Activated CD4-positive, alpha-beta T cell treated with anti-CD3 and anti-CD28 coated beads for 36 hours (primary cell): ENCODE measurements around the gene MSTN. TPM values are rescaled to one million over a fixed set of nuclear protein-coding genes. Genes with fewer than 3 reads are reported as not detected.

ENCODE experiments used
- ATAC-seq: fragments of 200-7000 bp; cut with Tn5 transposase; one replicate; pipeline ENCODE4 v1.10.0; 2021; ENCODE audit warnings: mild to moderate bottlenecking, moderate library complexity
- CTCF ChIA-PET: fragments of 350-600 bp; sonication (Branson Sonifier 250); formaldehyde crosslinking; loops from one replicate; lab custom pipeline; 2021; ENCODE audit warnings: antibody characterized with exemption; lab: Charles Lee
- POLR2A ChIA-PET: fragments of 350-600 bp; sonication (Branson Sonifier 250); formaldehyde crosslinking; loops from one replicate; lab custom pipeline; 2021; ENCODE audit warnings: antibody characterized with exemption, inconsistent platforms; lab: Charles Lee
- DNase-seq: peaks from one replicate; pipeline ENCODE4 v3.0.0-alpha.2; 2020
- H3K27ac Mint-ChIP-seq: one replicate; pipeline ENCODE4 v1.8.0; 2021; ENCODE audit warnings: mixed read lengths
- H3K27me3 Mint-ChIP-seq: one replicate; pipeline ENCODE4 v1.8.0; 2021; ENCODE audit warnings: mixed read lengths
- H3K36me3 Mint-ChIP-seq: one replicate; pipeline ENCODE4 v1.8.0; 2021; ENCODE audit warnings: low read depth, mixed read lengths
- H3K4me1 Mint-ChIP-seq: one replicate; pipeline ENCODE4 v1.8.0; 2021; ENCODE audit warnings: mixed read lengths
- H3K4me3 Mint-ChIP-seq: one replicate; pipeline ENCODE4 v1.8.0; 2021; ENCODE audit warnings: mild to moderate bottlenecking, moderate library complexity, mixed read lengths
- H3K9me3 Mint-ChIP-seq: one replicate; pipeline ENCODE4 v1.8.0; 2021; ENCODE audit warnings: low read depth, mixed read lengths
- intact Hi-C, 2 experiments: fragments of 100-400 bp; cut with DNase I in 1 of 2; cut with micrococcal nuclease in 1 of 2; formaldehyde crosslinking; loops; one replicate each; pipeline versions ENCODE4 v1.14.2 to v1.15.1; 2022 to 2024; cut with DNase I, micrococcal nuclease
- total RNA-seq, 2 experiments: library from RNA; stranded (reverse); gene quantifications; one replicate each; pipeline ENCODE4 v1.2.3, GENCODE V29; 2021

MSTN gene
- total RNA-seq: not detected

DNA sequence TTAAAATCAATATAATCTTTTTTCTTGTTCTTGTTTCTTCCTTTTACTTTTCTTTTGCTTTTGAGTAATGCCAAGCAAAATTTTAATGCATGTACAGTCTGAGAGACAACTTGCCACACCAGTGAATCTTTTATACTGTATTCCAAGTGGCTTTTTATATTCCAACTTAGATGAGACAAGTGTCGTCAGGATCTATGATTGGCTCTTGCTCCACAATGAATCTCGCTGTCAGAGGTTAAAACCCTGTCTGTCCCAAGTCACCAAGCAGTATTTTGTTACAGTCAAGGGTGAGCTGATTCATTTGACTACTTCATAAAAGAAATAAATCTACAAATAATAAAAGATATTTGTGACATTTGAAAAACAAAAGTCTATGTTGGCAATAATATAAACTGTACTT lies at the start of gene MSTN:
TSS of gene MSTN (minus strand) at position 129 of the 400 bp plus-strand sequence. CDS start 133 bp downstream, outside the sequence.
- intact Hi-C loops: no loop called here
- DNase-seq (no peak), ATAC-seq (no peak)
- ChIA-PET POLR2A (no interaction called here), CTCF (no interaction called here)
- Mint-ChIP-seq H3K27me3 (no peaks in the 10 kb centered on the region), H3K9me3 (no peaks in the 10 kb centered on the region), H3K4me3 (no peak within 1 kb of the TSS), H3K4me1 (no peaks in the 10 kb centered on the region), H3K36me3 (no peaks in the 10 kb centered on the region), H3K27ac (no peak within 1 kb of the TSS)

DNA sequence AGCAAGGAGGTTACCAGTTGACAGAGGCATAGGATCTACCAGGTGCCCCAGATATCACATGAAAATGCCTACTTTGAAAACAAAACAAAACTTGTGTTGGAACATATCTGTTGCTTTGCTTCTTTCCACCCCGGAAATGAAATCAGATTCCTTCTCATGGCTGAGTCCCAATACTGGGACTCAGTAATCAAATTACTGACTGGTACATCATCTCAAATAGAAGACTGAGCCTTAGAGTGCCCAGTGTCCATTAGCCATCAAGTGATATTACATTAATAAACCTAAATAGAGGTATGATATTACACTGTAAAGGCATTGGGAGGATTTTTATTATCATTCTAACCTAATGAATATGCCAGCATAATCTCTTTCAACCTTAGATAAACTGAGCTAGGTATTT lies 48.6 kb upstream of the MSTN start:
- ChIA-PET POLR2A (no interaction called here), CTCF (no interaction called here)
- Mint-ChIP-seq H3K27ac (no peak overlapping the region), H3K4me1 (no peaks in the 10 kb centered on the region), H3K27me3 (peaks cover 2% of the 10 kb centered on the region), H3K9me3 (no peaks in the 10 kb centered on the region), H3K36me3 (no peaks in the 10 kb centered on the region), H3K4me3 (no peak overlapping the region)
- intact Hi-C loops: no loop called here
- no peak for DNase-seq
- ATAC-seq: no peak

DNA sequence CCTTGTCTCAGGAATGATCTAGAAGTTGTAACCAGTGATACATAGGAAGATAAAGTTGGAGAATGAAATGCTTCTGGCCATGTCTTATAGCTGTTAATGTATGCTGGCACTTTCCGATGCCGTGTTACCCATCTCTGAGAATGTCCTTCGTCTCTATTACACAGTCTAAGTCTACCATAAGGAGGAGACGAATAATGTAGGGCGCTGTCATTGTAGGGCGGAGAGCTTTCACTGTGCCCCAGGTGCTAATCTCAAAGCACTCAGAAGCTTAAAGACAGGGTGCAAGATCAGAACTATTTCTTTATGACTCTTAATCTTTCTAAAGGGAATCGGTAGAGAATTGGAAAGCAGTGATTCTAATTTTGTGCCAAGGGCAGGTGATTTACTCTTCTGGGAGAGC lies 48.2 kb upstream of the MSTN start:
- POLR2A ChIA-PET: no interaction called here
- no peaks in the 10 kb centered on the region for H3K36me3 Mint-ChIP-seq
- no peak overlapping the region for H3K4me3 Mint-ChIP-seq
- no peaks in the 10 kb centered on the region for H3K9me3 Mint-ChIP-seq
- H3K4me1 Mint-ChIP-seq: no peaks in the 10 kb centered on the region
- intact Hi-C loops: no loop called here
- no peak overlapping the region for H3K27ac Mint-ChIP-seq
- ATAC-seq (no peak), DNase-seq (no peak)
- peaks cover 2% of the 10 kb centered on the region for H3K27me3 Mint-ChIP-seq
- CTCF ChIA-PET: no interaction called here

DNA sequence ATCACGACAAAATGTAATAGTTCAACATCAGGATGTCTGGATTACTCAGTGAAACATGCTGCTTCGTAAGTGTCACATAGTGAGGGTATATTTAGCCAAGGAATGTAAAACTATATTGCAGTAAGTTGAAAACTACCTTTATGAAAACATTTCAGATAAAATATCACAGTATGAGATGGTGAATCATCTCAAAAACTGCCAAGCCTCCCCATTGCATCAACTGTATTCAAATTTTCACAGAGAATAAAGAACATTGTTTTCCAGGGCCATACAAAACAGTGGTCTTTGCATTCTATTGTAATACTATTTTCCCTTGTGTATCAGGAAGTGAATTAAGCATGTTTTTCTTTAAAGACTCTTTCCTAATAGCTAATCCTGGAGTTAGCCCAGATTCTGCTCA lies 47.6 kb upstream of the MSTN start:
- Mint-ChIP-seq H3K27me3 (peaks cover 2% of the 10 kb centered on the region), H3K4me1 (no peaks in the 10 kb centered on the region), H3K9me3 (no peaks in the 10 kb centered on the region), H3K36me3 (no peaks in the 10 kb centered on the region), H3K4me3 (no peak overlapping the region), H3K27ac (no peak overlapping the region)
- ATAC-seq: no peak
- CTCF ChIA-PET: interaction anchor here (1.3 kb wide), 1 partner anchor 10 kb away, joined by 3 read pairs; no protein-coding TSS in a partner anchor
- intact Hi-C loops: no loop called here
- DNase-seq: no peak
- POLR2A ChIA-PET: interaction anchor here (0.6 kb wide), 1 partner anchor 17 kb away, joined by 3 read pairs; no protein-coding TSS in a partner anchor

DNA sequence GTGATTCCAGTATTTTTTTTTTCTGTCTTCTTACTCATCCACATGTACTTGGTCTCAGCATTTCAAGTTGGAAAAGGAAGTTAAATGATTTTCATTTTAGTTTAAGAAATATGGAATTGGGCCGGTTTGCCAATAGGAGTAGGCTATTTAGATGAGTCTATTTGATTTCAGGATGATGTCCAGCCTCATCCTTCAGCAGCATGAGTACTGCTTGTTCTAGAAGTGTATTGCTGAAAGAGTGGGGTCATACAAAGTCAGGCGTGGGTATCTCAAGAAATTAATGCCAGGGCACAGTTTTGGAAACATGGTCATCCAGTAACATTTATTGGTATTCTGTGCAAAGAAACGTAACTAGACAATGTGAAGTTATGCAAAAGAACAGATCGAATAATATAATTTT lies 44.9 kb upstream of the MSTN start:
- ATAC-seq: no peak
- H3K4me3 Mint-ChIP-seq: no peak overlapping the region
- no peaks in the 10 kb centered on the region for H3K4me1 Mint-ChIP-seq
- ChIA-PET CTCF (interaction anchor here (0.6 kb wide), 1 partner anchor 159 kb away, joined by 3 read pairs; no protein-coding TSS in a partner anchor), POLR2A (no interaction called here)
- intact Hi-C loops: no loop called here
- H3K9me3 Mint-ChIP-seq: no peaks in the 10 kb centered on the region
- DNase-seq: no peak
- H3K36me3 Mint-ChIP-seq: no peaks in the 10 kb centered on the region
- H3K27ac Mint-ChIP-seq: no peak overlapping the region
- H3K27me3 Mint-ChIP-seq: peaks cover 3% of the 10 kb centered on the region

DNA sequence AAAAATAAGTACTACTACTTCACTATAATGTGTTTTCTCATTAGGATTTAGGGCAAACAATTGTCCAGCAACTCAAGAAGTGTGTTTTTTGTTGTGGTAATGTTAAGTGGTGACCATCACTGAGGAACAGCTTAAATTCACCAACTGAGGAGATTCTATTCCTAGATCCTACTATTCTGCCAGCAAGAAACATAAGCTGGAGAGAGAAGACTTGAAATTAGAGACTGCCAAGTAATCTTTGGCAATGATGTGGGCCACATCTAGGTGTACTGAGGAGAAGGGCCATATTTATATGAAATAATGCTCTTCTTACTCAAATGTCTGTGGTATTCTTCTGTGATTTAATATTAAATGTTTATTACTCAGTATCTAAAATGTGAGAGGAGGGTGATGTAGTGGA lies 44.3 kb upstream of the MSTN start:
- no peak for ATAC-seq
- no peak for DNase-seq
- CTCF ChIA-PET: interaction anchor here (0.6 to 1.1 kb wide), 2 partner anchors 15 to 159 kb away, joined by 3 read pairs; no protein-coding TSS in a partner anchor
- H3K4me3 Mint-ChIP-seq: no peak overlapping the region
- H3K9me3 Mint-ChIP-seq: no peaks in the 10 kb centered on the region
- H3K27ac Mint-ChIP-seq: no peak overlapping the region
- H3K4me1 Mint-ChIP-seq: no peaks in the 10 kb centered on the region
- intact Hi-C loops: no loop called here
- no peaks in the 10 kb centered on the region for H3K36me3 Mint-ChIP-seq
- POLR2A ChIA-PET: no interaction called here
- peaks cover 5% of the 10 kb centered on the region for H3K27me3 Mint-ChIP-seq

DNA sequence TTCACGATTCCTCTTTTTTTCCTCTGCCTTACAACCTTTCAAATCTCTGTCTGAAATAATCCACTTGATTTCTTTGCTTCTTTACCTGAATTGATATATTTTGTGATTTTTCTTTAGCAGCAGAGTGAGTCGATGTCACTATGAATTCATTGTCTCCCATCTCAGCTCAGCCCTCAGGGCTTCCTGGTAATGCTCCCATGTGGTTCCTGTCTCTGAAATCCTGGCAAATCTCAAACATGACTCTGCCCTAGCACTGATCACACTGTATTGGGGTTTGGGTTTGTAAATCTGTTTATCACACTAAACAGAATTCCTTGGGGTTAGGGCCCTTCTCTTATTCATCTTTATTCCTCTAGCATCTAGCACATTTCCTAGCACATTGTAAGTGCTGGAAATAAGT lies 43.0 kb upstream of the MSTN start:
- no peaks in the 10 kb centered on the region for H3K36me3 Mint-ChIP-seq
- no peak overlapping the region for H3K4me3 Mint-ChIP-seq
- no peaks in the 10 kb centered on the region for H3K9me3 Mint-ChIP-seq
- ChIA-PET POLR2A (no interaction called here), CTCF (interaction anchor here (1.1 kb wide), 1 partner anchor 17 kb away, joined by 3 read pairs; no protein-coding TSS in a partner anchor)
- intact Hi-C loops: no loop called here
- H3K27ac Mint-ChIP-seq: no peak overlapping the region
- ATAC-seq (no peak), DNase-seq (no peak)
- H3K4me1 Mint-ChIP-seq: no peaks in the 10 kb centered on the region
- H3K27me3 Mint-ChIP-seq: peaks cover 7% of the 10 kb centered on the region

DNA sequence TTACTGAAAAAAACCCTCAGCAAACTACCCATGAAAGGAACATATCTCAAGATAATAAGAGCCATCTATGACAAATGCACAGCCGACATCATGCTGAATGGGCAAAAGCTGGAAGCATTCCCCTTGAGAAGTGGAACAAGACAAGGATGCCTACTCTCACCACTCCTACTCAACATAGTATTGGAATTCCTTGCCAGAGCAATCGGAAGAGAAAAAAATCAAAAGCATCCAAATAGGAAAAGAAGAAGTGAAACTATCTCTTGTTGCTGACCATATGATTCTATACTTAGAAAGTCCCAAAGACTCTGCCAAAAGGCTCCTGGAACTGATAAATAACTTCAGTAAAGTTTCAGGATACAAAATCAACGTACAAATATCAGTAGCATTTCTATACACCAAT lies 40.6 kb upstream of the MSTN start:
- DNase-seq (no peak), ATAC-seq (no peak)
- Mint-ChIP-seq H3K4me3 (no peak overlapping the region), H3K9me3 (no peaks in the 10 kb centered on the region), H3K27me3 (peaks cover 7% of the 10 kb centered on the region), H3K36me3 (no peaks in the 10 kb centered on the region), H3K27ac (no peak overlapping the region), H3K4me1 (no peaks in the 10 kb centered on the region)
- ChIA-PET POLR2A (no interaction called here), CTCF (no interaction called here)
- intact Hi-C loops: no loop called here

DNA sequence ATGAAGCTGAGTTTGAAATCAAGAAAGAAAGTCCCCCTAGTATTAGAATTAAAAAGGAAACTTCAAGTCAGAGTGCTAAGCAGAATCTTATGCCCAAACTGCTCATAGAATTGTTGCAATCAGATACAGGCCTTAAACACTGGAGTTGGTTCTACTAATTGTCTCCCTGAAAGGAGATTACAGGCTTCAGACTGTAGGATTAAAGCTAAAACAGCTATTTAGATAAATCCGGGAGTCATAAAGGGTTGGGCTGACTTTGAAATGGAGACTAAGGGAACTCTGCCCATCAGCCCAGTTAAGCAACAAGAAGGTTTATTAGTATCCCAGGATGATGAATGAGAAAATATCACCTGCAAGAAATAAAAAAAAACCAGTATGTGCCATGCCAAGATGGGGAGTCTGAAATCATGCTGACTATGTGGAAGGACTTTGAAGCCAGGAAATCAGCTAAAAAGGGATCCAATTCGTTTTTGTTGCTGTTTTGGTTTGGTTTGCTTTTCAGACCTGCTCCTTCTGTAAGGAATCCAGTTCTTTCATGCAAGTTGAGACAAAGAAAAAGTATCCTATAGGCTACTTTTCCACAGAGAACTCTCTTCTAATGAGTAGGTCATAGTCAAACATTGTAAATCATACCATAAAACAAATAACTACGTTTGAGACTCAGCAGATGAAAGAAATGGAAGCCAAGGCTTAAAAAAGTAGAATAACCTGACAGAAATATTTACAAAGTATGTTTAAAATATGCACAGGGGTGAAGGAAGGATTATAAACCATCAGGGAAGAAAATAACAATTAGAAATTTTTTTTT lies 37.6 kb upstream of the MSTN start:
- Mint-ChIP-seq H3K9me3 (no peaks in the 10 kb centered on the region), H3K4me3 (no peak overlapping the region), H3K27ac (no peak overlapping the region), H3K36me3 (no peaks in the 10 kb centered on the region), H3K4me1 (no peaks in the 10 kb centered on the region), H3K27me3 (peaks cover 7% of the 10 kb centered on the region)
- CTCF ChIA-PET: interaction anchor here (0.8 to 3.1 kb wide), 2 partner anchors 10 to 12 kb away, joined by 3 to 16 read pairs; no protein-coding TSS in a partner anchor
- intact Hi-C loops: loop anchor here in 1 of 2 experiments (10.0 kb wide), 1 partner anchor 935 kb away; no protein-coding TSS in a partner anchor
- ATAC-seq (no peak), DNase-seq (no peak)
- POLR2A ChIA-PET: no interaction called here

DNA sequence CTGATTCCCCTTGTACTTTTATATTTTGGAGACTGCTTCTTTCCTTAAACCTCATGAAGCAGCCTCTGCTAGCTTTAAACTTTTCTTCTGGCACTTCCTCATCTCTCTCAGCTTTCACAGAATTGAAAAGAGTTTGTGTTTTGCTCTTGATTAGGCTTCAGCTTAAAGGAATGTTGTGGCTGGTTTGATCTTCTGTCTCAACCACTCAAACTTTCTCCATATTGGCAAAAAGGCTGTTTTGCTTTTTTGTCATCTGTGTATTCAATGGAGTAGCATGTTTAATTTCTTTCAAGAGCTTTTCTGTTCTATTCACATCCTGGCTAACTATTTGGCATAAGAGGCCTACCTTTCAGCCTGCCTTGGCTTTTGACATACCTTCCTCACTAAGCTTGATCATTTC lies 36.3 kb upstream of the MSTN start:
- CTCF ChIA-PET: interaction anchor here (0.6 to 3.1 kb wide), 2 partner anchors 10 to 261 kb away, joined by 3 to 16 read pairs; no protein-coding TSS in a partner anchor
- no peaks in the 10 kb centered on the region for H3K4me1 Mint-ChIP-seq

DNA sequence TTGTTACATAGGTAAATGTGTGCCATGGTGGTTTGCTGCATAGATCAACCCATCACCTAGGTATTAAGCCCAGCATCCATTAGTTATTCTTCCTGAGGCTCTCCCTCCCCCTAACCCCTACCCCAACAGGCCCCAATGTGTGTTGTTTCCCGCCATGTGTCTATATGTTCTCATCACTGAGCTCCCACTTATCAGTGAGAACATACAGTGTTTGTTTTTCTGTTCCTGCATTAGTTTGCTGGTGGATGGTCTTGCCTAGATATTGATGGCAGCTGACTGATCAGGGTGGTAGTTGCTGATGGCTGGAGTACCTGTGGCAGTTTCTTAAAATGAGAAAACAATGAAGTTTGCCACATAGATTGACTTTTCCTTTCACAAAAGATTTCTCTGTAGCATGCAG lies 34.6 kb upstream of the MSTN start:
- no peaks in the 10 kb centered on the region for H3K9me3 Mint-ChIP-seq
- no peaks in the 10 kb centered on the region for H3K36me3 Mint-ChIP-seq
- intact Hi-C loops: loop anchor here in 1 of 2 experiments (10.0 kb wide), 1 partner anchor 938 kb away; no protein-coding TSS in a partner anchor
- no peak for DNase-seq
- no peak overlapping the region for H3K4me3 Mint-ChIP-seq
- no peak for ATAC-seq
- ChIA-PET CTCF (interaction anchor here (3.1 kb wide), 1 partner anchor 9 kb away, joined by 16 read pairs; no protein-coding TSS in a partner anchor), POLR2A (no interaction called here)
- no peak overlapping the region for H3K27ac Mint-ChIP-seq
- H3K4me1 Mint-ChIP-seq: no peaks in the 10 kb centered on the region
- peaks cover 2% of the 10 kb centered on the region for H3K27me3 Mint-ChIP-seq

More for the DNA sequence above, 36.3 kb upstream of the MSTN start:
- no peak for ATAC-seq
- no peak for DNase-seq
- no peaks in the 10 kb centered on the region for H3K36me3 Mint-ChIP-seq
- H3K27me3 Mint-ChIP-seq: peaks cover 7% of the 10 kb centered on the region
- POLR2A ChIA-PET: no interaction called here
- H3K4me3 Mint-ChIP-seq: no peak overlapping the region
- H3K9me3 Mint-ChIP-seq: no peaks in the 10 kb centered on the region
- no peak overlapping the region for H3K27ac Mint-ChIP-seq
- intact Hi-C loops: loop anchor here in 1 of 2 experiments (10.0 kb wide), 1 partner anchor 936 kb away; no protein-coding TSS in a partner anchor
